ENCODE results near the gene ATG2A. TPM values are rescaled to one million over a fixed set of nuclear protein-coding genes. Genes with fewer than 3 reads are reported as not detected.

Gene ATG2A
- total and polyA plus RNA-seq, 2 experiments from 2014 or later: 13.3 to 36.2 TPM

GRCh38 chr11:64951529-64951928 is 34.5 kb upstream of the ATG2A start:
- no peaks in the 10 kb centered on the region for H3K9me3 ChIP-seq (ENCODE audit: low read depth)
- DNase-seq (ENCODE audit: low read depth in 1 of 2, low spot score in 1 of 2): no peak
- no peak overlapping the region for H3K27ac ChIP-seq
- TF ChIP-seq, protein P1, sequence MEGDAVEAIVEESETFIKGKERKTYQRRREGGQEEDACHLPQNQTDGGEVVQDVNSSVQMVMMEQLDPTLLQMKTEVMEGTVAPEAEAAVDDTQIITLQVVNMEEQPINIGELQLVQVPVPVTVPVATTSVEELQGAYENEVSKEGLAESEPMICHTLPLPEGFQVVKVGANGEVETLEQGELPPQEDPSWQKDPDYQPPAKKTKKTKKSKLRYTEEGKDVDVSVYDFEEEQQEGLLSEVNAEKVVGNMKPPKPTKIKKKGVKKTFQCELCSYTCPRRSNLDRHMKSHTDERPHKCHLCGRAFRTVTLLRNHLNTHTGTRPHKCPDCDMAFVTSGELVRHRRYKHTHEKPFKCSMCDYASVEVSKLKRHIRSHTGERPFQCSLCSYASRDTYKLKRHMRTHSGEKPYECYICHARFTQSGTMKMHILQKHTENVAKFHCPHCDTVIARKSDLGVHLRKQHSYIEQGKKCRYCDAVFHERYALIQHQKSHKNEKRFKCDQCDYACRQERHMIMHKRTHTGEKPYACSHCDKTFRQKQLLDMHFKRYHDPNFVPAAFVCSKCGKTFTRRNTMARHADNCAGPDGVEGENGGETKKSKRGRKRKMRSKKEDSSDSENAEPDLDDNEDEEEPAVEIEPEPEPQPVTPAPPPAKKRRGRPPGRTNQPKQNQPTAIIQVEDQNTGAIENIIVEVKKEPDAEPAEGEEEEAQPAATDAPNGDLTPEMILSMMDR (IDR thresholded peaks at IDR 0.05; ENCODE audit: low read depth, low read length): no peak
- H3K27me3 ChIP-seq: peaks cover 11% of the 10 kb centered on the region
- H3K36me3 ChIP-seq: no peaks in the 10 kb centered on the region
- H3K4me1 ChIP-seq (ENCODE audit: low read depth): no peaks in the 10 kb centered on the region
- H3K4me3 ChIP-seq: no peak overlapping the region

DNA sequence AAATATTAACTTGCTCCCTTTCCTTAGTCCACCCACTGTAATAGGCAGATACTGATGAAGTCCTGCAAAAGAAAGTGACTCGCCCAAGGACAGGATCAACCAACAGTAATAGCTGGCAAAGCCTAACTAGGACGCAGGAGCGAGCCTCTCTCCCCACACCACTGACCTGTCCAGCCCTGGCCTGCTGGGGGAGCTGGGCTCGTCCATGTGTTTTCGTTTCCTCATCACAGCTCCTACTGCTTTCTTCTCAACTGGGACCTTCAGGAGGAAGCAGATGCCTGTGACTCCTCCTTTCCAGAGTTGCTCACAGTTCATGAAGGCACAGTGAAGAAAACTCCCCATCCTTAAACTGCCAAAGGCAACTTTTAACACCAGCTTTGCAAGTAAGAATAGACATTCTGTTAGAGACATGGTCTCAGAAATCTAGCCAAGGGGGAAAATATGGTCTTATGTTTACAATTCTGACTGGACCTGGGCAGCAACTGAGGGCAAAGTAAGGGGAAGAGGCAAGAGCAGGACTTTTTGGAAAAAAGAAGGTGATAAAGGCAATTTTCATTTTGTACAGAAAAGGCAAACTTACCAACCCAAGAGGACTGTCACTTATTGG is 30.3 kb upstream of the ATG2A start:
- H3K36me3 ChIP-seq: no peaks in the 10 kb centered on the region
- H3K27ac ChIP-seq: no peak overlapping the region
- peaks cover 2% of the 10 kb centered on the region for H3K27me3 ChIP-seq
- H3K9me3 ChIP-seq (ENCODE audit: low read depth): no peaks in the 10 kb centered on the region
- H3K4me3 ChIP-seq: no peak overlapping the region
- H3K4me1 ChIP-seq (ENCODE audit: low read depth): no peaks in the 10 kb centered on the region
- TF ChIP-seq, protein P1 (IDR thresholded peaks at IDR 0.05; ENCODE audit: low read depth, low read length): peak; percentile 16
- peak in 1 of 2 donors; percentile 29 for DNase-seq (ENCODE audit: low read depth in 1 of 2, low spot score in 1 of 2)

- Histone ChIP-seq H3K4me3 (no peak overlapping the region), H3K36me3 (no peaks in the 10 kb centered on the region), H3K27ac (no peak overlapping the region), H3K4me1 (ENCODE audit: low read depth) (no peaks in the 10 kb centered on the region), H3K9me3 (ENCODE audit: low read depth) (no peaks in the 10 kb centered on the region), H3K27me3 (no peaks in the 10 kb centered on the region)
- TF ChIP-seq, protein P1 (IDR thresholded peaks at IDR 0.05; ENCODE audit: low read depth, low read length): no peak
- no peak for DNase-seq (ENCODE audit: low read depth in 1 of 2, low spot score in 1 of 2)
Observed at GRCh38 chr11:64936539-64936938, 19.5 kb upstream of the ATG2A start.

GRCh38 chr11:64935359-64936081 is 18.5 kb upstream of the ATG2A start, which contains the start of gene GPHA2:
TSS of gene GPHA2 (minus strand) at chr11:64935893. CDS start at chr11:64935460, 433 bp downstream.
- Histone ChIP-seq H3K9me3 (ENCODE audit: low read depth) (no peaks in the 10 kb centered on the region), H3K4me3 (no peak within 1 kb of the TSS), H3K36me3 (peaks cover 8% of the 10 kb centered on the region), H3K4me1 (ENCODE audit: low read depth) (no peaks in the 10 kb centered on the region), H3K27ac (no peak within 1 kb of the TSS), H3K27me3 (no peaks in the 10 kb centered on the region)
- peak; percentile 40 to 81 for DNase-seq (ENCODE audit: low read depth in 1 of 2, low spot score in 1 of 2)
- TF ChIP-seq, protein P1 (IDR thresholded peaks at IDR 0.05; ENCODE audit: low read depth, low read length): peak; percentile 14

DNA sequence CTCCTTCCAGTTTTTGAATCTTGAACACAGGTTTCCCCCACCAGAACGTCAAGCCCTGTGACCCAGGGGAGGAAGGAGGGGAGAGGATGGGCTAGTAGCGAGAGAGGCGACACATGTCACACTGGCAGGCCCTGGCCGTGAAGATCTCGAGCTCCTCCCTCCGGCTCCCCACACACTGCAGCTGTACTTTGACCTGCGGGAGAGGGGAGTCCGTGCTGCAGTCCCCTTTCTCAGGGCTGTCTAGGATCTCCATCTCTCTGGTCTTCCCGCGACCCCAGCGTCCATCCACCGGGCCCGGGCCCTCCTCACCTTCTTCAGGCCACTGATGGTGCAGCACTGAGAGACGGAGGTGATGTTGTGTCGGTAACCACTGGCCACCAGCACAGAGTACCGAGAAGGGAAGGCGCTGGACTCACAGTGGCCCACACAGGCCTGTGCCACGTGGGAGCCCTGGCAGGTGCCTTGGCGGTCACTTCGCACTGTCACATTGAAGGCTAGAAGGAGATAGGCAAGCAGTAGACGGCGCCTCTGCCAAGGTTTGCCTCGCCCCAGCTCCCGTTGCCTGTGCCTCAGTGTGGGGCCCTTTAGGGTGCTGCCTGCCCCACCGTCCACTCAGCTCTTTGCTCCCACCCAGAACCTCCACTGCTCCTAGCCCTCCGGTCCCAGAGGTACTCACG is 17.8 kb upstream of the ATG2A start:
- DNase-seq (ENCODE audit: low read depth in 1 of 2, low spot score in 1 of 2): no peak

More for the DNA sequence above, 17.8 kb upstream of the ATG2A start:
- H3K9me3 ChIP-seq (ENCODE audit: low read depth): no peaks in the 10 kb centered on the region
- TF ChIP-seq, protein P1 (IDR thresholded peaks at IDR 0.05; ENCODE audit: low read depth, low read length): no peak
- no peak overlapping the region for H3K27ac ChIP-seq
- H3K27me3 ChIP-seq: no peaks in the 10 kb centered on the region
- H3K4me1 ChIP-seq (ENCODE audit: low read depth): no peaks in the 10 kb centered on the region
- H3K36me3 ChIP-seq: peaks cover 12% of the 10 kb centered on the region
- no peak overlapping the region for H3K4me3 ChIP-seq

Measured in cardiac muscle cell (in vitro differentiated cells and primary cell).